Astrocyte (in vitro differentiated cells and primary cell): Measurements from ENCODE around the gene P2RX4. TPM values are rescaled to one million over a fixed set of nuclear protein-coding genes. Genes with fewer than 3 reads are reported as not detected.

Experiments
- DNase-seq: peaks from one replicate; pipeline ENCODE4 v3.0.0-alpha.2; 2010; ENCODE audit warnings: low read depth
- FAIRE-seq: peaks from 2 replicates; lab custom pipeline; 2011; peaks lifted over from hg19 to GRCh38; lab: Jason Lieb, UNC
- H2AFZ ChIP-seq: 2 replicates; pipeline ENCODE4 v1.6.0; 2012; ENCODE audit warnings: low read depth, low read length, inconsistent platforms
- H3K27ac ChIP-seq: 2 replicates; pipeline ENCODE4 v1.5.1; 2011; ENCODE audit warnings: low read depth, low read length, inconsistent platforms
- H3K27me3 ChIP-seq: 2 replicates; pipeline ENCODE4 v1.6.0; 2011; ENCODE audit warnings: low read length, inconsistent platforms; ENCODE audit not compliant: insufficient read depth
- H3K36me3 ChIP-seq: 2 replicates; pipeline ENCODE4 v1.5.1; 2011; ENCODE audit warnings: low read length, inconsistent platforms; ENCODE audit not compliant: insufficient read depth
- H3K4me1 ChIP-seq: 2 replicates; pipeline ENCODE4 v1.5.1; 2011; ENCODE audit warnings: low read length, inconsistent platforms; ENCODE audit not compliant: insufficient read depth
- H3K4me2 ChIP-seq: 2 replicates; pipeline ENCODE4 v1.6.0; 2012; ENCODE audit warnings: low read length, inconsistent platforms
- H3K4me3 ChIP-seq: 2 replicates; pipeline ENCODE4 v1.5.1; 2011; ENCODE audit warnings: low read depth, mild to moderate bottlenecking, low read length, inconsistent platforms; ENCODE audit not compliant: insufficient read depth
- H3K79me2 ChIP-seq: 2 replicates; pipeline ENCODE4 v1.6.0; 2012; ENCODE audit warnings: mild to moderate bottlenecking, low read length, inconsistent platforms; ENCODE audit not compliant: insufficient read depth
- H3K9ac ChIP-seq: 2 replicates; pipeline ENCODE4 v1.6.0; 2012; ENCODE audit warnings: mild to moderate bottlenecking, low read length, inconsistent platforms
- H3K9me3 ChIP-seq: 2 replicates; pipeline ENCODE4 v1.5.1; 2012; ENCODE audit warnings: low read depth, mild to moderate bottlenecking, low read length, inconsistent platforms; ENCODE audit not compliant: insufficient read depth
- H4K20me1 ChIP-seq: 2 replicates; pipeline ENCODE4 v1.6.0; 2012; ENCODE audit warnings: low read length, inconsistent platforms; ENCODE audit not compliant: insufficient read depth
- H3K27ac Mint-ChIP-seq: one replicate; pipeline ENCODE4 v1.8.0; 2021; ENCODE audit warnings: mild to moderate bottlenecking, mixed read lengths; ENCODE audit not compliant: unreplicated experiment
- H3K27me3 Mint-ChIP-seq: one replicate; pipeline ENCODE4 v1.8.0; 2021; ENCODE audit warnings: low read depth, mixed read lengths; ENCODE audit not compliant: unreplicated experiment
- H3K36me3 Mint-ChIP-seq: one replicate; pipeline ENCODE4 v1.8.0; 2021; ENCODE audit warnings: low read depth, mixed read lengths; ENCODE audit not compliant: unreplicated experiment
- H3K4me1 Mint-ChIP-seq: one replicate; pipeline ENCODE4 v1.8.0; 2021; ENCODE audit warnings: low read depth, mixed read lengths; ENCODE audit not compliant: unreplicated experiment
- H3K4me3 Mint-ChIP-seq: one replicate; pipeline ENCODE4 v1.8.0; 2021; ENCODE audit warnings: mild to moderate bottlenecking, moderate library complexity, mixed read lengths; ENCODE audit not compliant: unreplicated experiment
- H3K9me3 Mint-ChIP-seq: one replicate; pipeline ENCODE4 v1.8.0; 2021; ENCODE audit warnings: mild to moderate bottlenecking, mixed read lengths; ENCODE audit not compliant: unreplicated experiment
- CTCF ChIP-seq: IDR thresholded peaks from 2 replicates; pipeline ENCODE4 v1.5.1; 2011; ENCODE audit warnings: low read depth, mild to moderate bottlenecking, inconsistent platforms, low read length, moderate library complexity; ENCODE audit not compliant: insufficient read depth
- EZH2 ChIP-seq: IDR thresholded peaks from 2 replicates; pipeline ENCODE4 v1.6.1; 2012; ENCODE audit warnings: mild to moderate bottlenecking, low read length, inconsistent platforms; ENCODE audit not compliant: insufficient read depth
- total RNA-seq: library from RNA; stranded (reverse); gene quantifications from 2 replicates; pipeline ENCODE4 v1.2.1, GENCODE V29; 2021

The P2RX4 gene
- total RNA-seq, 1 donor from 2014 or later = 13.9 TPM

GRCh38 chr12:121166356-121166755, 43.6 kb upstream of the P2RX4 start:
- Histone ChIP-seq H4K20me1 (no peaks in the 10 kb centered on the region), H3K27ac (no peak overlapping the region), H3K36me3 (no peaks in the 10 kb centered on the region), H3K4me2 (no peak overlapping the region), H3K79me2 (no peaks in the 10 kb centered on the region), H2AFZ (no peak overlapping the region), H3K27me3 (peaks cover 33% of the 10 kb centered on the region), H3K4me3 (no peak overlapping the region), H3K9ac (no peak overlapping the region), H3K4me1 (peaks cover 17% of the 10 kb centered on the region), H3K9me3 (no peaks in the 10 kb centered on the region)
- Mint-ChIP-seq H3K36me3 (no peaks in the 10 kb centered on the region), H3K27ac (no peak overlapping the region), H3K27me3 (peaks cover 6% of the 10 kb centered on the region), H3K4me1 (peaks cover 11% of the 10 kb centered on the region), H3K4me3 (no peak overlapping the region), H3K9me3 (peaks cover 3% of the 10 kb centered on the region)
- TF ChIP-seq CTCF = no peak
- TF ChIP-seq EZH2 = no peak
- no peak for FAIRE-seq
- no peak for DNase-seq

- Mint-ChIP-seq H3K36me3 (no peaks in the 10 kb centered on the region), H3K4me3 (no peak overlapping the region), H3K27me3 (peaks cover under 1% of the 10 kb centered on the region), H3K4me1 (peaks cover 11% of the 10 kb centered on the region), H3K27ac (no peak overlapping the region), H3K9me3 (peaks cover 3% of the 10 kb centered on the region)
- DNase-seq (no peak), FAIRE-seq (no peak)
- no peak overlapping the region for H3K4me2 ChIP-seq
- no peaks in the 10 kb centered on the region for H3K36me3 ChIP-seq
- H3K27ac ChIP-seq = no peak overlapping the region
- H4K20me1 ChIP-seq = no peaks in the 10 kb centered on the region
- H2AFZ ChIP-seq = no peak overlapping the region
- no peak overlapping the region for H3K9ac ChIP-seq
- TF ChIP-seq EZH2 (no peak), CTCF (no peak)
- H3K4me3 ChIP-seq = no peak overlapping the region
- peaks cover 19% of the 10 kb centered on the region for H3K4me1 ChIP-seq
- no peaks in the 10 kb centered on the region for H3K79me2 ChIP-seq
- no peaks in the 10 kb centered on the region for H3K9me3 ChIP-seq
- H3K27me3 ChIP-seq = peaks cover 32% of the 10 kb centered on the region
Observed at GRCh38 chr12:121167232-121167820, 42.6 kb upstream of the P2RX4 start.

- FAIRE-seq = no peak
- H3K4me3 ChIP-seq = no peak overlapping the region
- Mint-ChIP-seq H3K4me1 (peaks cover 11% of the 10 kb centered on the region), H3K4me3 (no peak overlapping the region), H3K27me3 (no peaks in the 10 kb centered on the region), H3K27ac (no peak overlapping the region), H3K36me3 (no peaks in the 10 kb centered on the region), H3K9me3 (peaks cover 3% of the 10 kb centered on the region)
- TF ChIP-seq CTCF (no peak), EZH2 (no peak)
- H3K9ac ChIP-seq = no peak overlapping the region
- H3K4me1 ChIP-seq = peaks cover 19% of the 10 kb centered on the region
- no peaks in the 10 kb centered on the region for H4K20me1 ChIP-seq
- no peak overlapping the region for H3K4me2 ChIP-seq
- H2AFZ ChIP-seq = no peak overlapping the region
- no peaks in the 10 kb centered on the region for H3K36me3 ChIP-seq
- H3K27me3 ChIP-seq = peaks cover 28% of the 10 kb centered on the region
- H3K27ac ChIP-seq = no peak overlapping the region
- no peaks in the 10 kb centered on the region for H3K9me3 ChIP-seq
- H3K79me2 ChIP-seq = no peaks in the 10 kb centered on the region
- DNase-seq = no peak
Observed at GRCh38 chr12:121167951-121168350, 42.0 kb upstream of the P2RX4 start.
